Hematopoietic multipotent progenitor cell treated with erythropoietin and hydrocortisone succinate and interleukin-3 and kit ligand, for 6 days (in vitro differentiated cells): ENCODE measurements around the gene TUBA3C.

Experiments
- DNase-seq: peaks from one replicate; pipeline ENCODE4 v3.0.0-alpha.2; 2015

TUBA3C gene

DNA sequence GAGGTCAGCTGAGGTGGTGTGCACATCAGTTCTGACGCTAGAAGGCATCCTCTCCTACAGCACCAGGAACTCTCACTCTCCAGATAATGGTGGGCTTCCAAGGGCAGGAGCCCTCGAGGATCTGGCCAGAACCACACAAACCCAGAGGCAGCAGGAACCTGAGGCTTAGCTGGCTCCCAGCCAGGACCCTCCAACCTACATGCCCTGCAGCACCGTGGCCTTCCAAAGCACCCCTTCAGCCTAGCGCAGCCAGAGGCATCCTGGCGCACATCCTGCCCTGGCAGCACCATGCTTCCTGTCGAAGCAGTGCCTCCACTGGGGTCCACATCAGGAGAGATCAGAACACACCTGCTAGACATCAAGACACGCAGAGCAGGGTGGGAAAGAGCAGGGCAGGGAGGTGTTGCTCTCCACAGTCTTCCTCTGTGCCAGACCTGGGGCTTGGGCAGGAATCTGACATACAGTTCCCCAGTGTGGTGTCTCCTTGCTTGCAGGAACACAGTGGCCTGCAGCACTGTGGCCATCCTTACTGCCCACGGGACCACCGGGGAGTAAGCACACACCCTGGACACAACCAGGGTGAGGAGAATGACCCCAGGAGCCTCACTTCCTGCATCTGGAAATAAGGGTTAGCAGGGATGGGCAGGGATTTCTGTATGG, 21.7 kb downstream of the TUBA3C start:
- no peak for DNase-seq

DNA sequence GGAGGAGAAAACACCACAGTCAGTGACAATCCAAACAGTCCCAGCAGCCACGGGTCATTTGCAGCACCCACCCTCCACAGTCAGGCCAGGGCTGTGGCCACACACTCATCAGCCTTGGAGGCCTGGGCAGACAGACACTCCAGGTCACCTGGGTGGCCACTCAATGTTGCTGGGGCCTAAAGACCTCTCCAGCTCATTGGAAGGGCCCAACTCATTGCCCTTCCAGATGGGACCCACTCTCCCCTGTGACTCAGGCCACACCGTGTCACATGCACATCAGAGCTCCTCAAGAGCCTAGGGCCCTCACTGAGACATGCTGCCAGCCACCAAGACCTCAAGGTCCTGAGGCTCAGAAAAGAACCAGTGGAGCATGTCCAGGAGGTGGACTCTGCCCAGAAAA, 22.4 kb downstream of the TUBA3C start:
- DNase-seq: no peak

DNA sequence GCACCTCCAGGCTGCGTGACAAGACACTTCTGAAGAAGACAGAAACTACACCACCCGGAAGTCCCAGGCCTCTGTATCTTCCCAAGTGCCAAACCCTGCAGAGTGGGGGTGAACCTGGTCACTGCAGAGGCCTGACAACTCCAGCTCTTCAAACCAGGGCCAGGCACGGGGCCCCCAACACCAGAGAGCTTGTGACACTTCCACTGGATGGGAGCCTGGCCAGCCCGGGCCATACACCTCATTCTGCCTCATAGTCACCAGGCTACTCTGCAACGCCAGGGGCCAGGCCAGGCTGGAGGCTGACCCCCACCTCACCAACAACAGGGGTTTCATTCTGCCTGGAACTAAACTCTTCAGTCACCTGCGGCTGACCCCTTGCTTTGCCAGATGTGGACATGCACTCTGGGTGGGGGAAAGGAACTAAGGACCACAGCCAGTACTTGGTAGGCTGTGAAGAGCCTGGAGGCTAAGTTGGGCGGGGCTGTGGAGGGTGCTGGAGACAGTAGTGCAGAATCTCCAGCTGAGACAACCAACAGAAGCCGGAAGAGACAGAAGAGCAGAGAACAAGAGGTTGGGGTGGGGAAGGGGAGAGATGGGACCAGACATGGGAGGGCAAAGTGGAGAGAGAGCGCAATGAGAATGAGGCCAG, 23.0 kb downstream of the TUBA3C start:
- no peak for DNase-seq

DNA sequence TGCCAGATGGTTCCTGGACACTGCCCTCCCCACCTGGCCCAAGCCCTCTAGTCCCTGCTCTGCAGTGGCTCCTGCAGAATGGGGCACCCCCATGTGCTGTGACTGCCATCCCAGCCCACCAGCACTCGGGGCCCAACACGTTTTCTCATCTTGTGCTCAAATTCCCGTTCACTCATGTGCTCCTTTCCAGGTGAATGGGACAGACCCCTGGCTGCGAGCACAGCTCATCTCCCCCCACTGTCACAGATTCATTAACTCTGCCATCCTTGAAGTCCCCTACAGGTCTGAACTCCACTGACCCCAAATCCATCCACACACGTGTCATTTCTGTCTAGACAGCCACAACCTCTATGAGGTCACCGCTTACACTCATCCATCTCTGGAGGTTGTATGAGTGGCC, 23.6 kb downstream of the TUBA3C start:
- no peak for DNase-seq

DNA sequence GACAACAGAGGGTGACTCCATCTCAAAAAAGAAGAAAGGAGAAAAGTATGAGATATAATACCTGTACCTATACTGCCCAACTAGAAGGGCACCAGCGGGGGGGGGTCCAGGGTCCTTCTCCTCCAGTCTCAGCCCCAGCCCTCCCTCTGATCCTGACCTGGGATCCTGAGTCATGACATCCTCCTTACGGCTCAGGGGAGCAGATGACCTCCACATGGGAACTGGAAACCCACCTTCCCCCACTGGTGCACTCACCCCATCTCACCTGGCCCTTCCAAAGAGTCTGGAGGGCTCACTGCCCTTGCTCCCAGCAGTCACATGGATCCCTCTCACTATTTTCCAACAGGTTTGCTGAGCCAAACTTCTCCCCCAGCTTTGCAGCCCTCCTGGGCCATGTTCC, 24.2 kb downstream of the TUBA3C start:
- DNase-seq: no peak

DNA sequence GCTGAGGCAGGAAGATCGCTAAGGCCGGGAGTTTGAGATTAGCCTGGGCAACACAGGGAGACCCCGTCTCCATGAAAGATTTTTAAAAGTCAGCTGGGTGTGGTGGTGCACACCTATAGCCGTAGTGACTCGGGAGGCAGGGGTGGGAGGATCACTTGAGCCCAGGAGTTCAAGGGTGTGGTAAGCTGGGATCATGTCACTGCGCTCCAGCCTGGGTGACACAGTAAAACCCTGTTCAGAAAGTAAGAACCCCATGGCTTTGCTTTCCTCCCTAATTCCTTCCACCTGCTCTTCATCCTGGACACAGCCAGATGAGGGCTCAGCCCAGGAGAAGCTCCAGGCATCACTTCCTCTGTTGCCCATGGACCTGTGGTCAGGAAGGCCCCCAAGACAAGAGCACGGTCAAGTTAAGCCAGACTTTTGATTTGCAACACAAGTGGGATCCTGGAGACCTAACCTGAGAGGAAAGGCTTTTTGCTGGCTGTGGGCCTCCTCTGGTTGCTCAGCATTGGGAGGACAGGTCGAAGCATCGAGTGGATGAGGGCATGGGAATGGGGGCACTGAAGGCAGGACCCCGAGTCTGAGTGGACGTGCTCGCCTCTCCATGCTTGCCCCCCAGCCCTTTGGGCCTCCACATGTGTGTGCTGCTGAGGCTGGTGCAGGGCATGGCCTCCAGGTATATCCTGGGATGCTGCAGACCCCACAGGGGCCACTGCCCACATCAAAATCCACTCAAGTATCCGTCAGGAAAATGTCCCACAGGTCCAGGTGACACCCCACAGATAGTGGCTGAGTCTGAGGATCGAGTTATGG, 25.4 kb downstream of the TUBA3C start:
- no peak for DNase-seq

DNA sequence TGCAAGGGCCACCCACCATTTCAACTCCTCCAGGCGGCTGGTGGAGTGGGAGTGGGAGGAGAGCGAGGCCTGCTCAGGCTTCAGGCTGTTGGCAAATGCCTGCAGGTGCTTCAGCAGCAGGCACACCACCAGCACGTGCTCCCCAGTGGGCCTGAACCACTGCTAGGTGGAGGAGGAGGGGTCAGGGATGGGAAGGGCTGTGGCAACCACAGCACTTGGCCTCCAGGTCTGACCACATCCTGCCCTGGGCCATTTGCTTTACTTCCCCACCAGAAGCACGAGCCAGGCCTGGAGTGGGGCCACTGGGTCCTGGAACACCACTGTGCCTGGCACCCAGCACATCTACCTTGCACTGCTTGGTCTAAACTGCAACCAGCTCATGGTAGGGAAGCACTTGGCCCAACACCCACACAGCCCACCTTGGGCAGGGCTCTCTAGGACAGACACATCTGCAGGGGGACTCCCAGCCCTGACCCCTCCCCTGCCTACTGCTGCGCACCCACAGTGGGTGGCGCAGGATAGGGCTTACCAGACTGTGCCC, 26.2 kb downstream of the TUBA3C start:
- DNase-seq: no peak

DNA sequence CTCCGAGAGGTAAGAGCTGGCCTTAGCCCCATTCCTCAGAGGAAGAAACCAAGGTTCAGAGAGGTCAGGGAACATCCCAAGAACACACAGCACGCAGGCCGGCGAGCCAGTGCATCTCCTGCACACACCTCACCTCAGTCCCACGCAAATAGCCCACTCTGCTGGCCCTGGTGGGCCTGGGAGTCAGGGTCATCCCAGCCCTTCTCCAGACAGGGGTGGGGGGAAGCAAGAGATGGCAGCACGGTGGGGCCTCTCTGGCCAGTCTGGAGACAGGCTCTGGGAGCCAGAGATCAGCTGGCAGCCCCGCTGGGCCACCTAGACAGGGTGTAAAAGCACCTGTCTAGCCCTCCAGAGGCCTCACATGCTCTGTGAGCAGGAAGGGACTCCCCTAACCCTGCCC, 26.8 kb downstream of the TUBA3C start:
- DNase-seq: no peak

DNA sequence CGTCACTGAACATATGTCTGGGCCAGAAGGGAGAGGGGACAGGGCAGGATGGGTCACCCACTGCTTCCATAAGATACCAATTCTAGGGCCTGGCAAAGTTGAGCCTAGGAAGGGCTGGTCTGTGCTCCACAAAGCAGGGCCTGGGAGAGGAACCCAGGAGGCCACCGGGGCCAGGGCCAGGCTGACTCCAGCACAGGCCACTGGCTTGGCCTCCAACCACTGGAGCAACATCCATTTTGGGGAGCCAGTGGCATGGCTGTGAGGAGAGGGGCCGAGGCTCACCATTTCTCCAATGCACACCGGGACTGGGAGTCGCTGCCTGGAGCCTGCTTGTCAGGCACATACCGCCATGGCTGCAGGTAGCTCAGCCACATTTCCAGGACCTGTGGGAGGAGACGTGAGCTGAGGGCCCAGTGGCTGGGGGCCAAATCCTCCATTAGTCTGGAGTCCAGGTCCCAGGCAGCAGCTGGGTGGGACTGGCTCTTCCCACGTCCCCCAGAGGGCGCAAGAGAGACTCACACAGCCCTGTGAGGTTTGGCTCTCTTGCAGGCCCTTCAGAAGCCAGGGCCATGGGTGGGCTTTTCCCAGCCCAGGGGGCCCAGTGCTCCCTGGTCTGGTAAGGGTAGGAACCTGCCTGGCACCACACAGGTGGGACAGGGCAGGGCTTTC, 27.7 kb downstream of the TUBA3C start:
- DNase-seq: peak; percentile 26

DNA sequence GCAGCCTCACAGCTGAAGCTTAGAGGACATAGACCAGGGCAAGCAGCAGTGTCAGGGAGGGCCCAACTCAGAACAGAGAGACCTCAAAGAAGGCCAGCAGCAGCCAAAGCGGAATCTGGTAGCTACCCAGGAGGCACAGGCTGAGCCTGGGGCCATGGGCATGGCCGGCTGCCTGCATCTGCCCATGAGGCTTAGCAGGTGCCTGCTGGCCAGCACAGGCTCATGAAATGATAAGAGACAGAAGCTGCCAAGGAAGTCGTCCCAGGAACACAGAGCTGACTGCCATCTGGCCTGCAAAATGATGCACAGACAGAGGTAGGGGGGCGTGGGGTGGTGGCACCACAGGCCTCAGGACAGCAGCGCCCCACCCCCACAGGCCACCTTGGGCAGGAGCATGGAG, 29.2 kb downstream of the TUBA3C start:
- no peak for DNase-seq

DNA sequence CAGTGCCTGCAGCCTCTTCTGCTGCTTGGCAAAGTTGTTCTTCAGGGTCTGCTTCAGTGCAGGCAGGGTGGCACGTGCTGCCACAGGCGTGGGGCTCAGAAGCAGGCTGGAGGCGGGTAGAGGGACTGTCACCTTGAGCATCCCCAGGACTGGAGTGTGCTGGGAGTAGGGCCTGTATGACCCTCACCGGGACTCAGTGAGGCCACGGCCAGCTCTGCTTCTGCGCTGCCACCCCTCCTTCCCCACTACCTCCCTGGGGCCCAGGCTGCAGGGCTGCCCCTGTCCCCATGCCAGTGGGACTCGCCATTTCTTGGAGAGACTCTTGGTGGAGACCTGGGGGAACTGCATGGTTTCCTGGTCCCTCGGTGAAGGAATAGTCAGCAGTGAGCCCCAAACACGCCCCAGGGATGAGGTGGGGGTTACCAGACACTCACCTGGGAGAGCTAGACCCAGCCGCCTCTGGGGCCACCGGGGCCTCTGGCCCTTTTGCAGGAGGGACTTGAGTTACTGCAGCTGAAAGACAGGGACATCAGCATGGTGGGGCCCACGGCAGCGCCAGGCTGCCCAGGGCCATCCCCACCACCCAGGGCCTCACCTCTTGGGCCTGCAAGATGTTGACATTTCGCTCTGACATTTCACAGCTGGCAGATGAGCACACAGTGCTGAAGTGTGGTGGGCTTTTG, 29.9 kb downstream of the TUBA3C start:
- no peak for DNase-seq

DNA sequence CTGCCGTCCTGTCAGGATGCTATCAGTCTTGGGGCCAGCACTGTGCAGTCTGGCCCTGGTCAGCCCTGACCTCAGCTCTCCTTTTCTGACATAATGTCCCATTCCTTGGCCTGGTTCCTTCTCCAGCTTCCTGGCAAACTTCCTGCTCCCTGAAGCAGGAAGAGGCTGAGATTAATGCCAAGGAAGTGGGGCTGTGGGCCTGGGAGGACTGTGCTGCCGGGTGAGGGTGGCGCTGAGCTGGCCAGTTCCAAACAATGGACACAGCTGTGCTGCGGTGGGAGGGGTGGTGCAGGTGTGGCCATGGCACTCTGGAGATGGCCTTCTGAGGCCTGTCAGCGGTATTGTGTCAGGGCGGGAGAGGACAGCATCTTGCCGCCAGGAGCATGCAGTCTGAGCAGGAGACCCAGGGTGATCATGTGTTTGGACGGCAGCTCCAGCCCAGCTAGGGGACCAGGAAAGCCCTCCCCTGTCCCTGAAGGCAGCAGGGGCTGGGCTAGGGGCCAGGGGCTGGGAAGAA, 30.9 kb downstream of the TUBA3C start:
- DNase-seq: no peak

DNA sequence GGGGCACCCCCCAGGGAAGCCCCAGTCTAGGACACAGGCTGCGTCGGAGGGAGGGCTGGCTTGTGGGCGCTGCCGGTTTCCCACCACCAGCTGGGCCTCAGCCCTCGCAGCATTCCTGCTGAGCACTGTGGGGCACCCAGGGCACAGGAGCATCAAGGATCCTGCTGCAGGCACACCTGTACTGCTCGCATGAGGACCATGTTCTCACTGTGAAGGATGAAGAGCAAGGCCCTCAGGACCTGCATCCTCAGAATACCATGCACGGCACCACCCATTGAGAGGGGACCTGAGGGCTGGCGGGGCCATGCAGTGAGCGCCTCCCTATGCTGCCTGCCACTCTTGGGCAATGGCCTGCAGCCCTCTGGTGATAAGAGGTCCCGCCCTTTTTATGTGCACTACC, 31.4 kb downstream of the TUBA3C start:
- no peak for DNase-seq

DNA sequence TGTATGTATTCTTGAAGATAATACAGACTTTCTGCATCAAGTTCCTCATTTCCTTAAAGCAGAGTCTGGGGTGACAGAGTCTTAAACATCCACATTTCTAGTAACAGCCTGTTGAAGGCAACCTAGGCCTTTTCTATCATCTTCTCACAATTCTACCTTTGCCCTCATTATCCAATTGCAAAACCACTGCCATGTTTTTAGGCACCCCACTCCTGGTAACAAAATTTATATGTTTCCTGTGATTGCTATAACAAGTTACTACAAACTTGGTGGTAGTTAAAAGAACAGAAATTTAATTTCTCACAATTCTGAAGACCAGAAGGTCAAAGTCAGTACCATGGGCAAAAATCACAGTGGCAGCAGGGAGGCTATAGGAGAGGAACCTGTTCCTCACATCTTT, 33.1 kb downstream of the TUBA3C start:
- no peak for DNase-seq
